ENCODE results near the gene MAST4.
"Not testable (repeated sequence)": the region's sequence is repeated elsewhere in the genome, so short reads cannot be mapped to it uniquely, and the experiment has no call there.

MAST4 gene

DNA sequence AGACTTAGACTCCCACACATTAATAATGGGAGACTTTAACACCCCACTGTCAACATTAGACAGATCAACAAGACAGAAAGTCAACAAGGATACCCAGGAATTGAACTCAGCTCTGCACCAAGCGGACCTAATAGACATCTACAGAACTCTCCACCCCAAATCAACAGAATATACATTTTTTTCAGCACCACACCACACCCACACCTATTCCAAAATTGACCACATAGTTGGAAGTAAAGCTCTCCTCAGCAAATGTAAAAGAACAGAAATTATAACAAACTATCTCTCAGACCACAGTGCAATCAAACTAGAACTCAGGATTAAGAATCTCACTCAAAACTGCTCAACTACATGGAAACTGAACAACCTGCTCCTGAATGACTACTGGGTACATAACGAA lies 156.5 kb downstream of the MAST4 start:
- DNase-seq, result not testable (repeated sequence)

DNA sequence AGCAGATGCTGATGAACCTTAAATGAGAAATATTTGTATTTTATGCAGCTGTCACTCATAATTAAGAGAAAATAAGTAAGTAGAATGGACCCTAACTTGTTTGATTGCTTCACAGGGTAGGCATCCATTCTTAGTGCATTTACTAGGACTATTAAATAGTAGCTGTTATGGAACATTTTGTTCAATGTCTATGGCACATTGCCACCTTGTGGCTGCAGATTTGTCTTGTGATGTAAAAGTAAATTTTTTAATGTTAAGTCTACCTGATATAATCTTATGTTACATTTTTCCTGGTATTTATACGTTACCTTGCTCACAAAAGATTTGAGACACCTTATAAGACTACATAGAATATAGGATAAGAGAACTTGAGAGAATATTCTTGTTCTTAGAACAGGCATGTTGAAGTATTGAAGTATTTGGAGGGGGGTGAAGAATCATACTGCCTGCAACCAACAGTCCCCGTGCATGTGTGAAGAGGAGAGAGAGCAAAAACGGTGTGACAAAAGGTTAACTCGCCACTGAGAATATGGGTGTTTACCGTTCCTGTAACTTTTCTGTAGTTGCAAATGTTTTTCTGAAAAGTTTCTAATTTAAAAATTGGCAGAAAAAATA lies 161.1 kb downstream of the MAST4 start:
- peak; percentile 18 for DNase-seq

DNA sequence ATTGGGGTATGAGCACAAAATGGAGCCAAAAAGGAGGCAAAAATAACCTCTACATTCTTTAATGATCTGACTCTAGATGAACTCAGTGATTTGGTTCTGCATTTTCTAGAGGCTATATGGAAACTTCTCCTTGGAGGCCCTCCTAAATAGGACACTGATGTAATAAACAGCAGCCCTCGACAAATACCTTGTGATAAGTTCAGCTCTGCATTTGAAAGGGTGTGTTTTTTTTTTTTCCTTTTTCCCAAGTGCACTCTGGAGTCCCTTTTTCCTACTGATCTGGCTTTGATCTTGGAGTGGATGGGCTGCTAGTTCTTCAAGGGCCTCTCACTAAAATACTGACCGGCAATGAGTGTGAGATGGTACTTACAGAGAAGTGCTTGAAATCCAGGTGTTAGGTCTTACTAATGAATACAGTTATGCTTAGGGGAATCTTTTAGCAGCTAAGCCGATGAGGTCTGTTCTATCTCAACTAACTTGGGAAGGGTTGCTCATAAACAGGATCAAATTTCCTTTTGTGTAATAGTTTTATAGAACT lies 161.7 kb downstream of the MAST4 start:
- DNase-seq, result no peak

DNA sequence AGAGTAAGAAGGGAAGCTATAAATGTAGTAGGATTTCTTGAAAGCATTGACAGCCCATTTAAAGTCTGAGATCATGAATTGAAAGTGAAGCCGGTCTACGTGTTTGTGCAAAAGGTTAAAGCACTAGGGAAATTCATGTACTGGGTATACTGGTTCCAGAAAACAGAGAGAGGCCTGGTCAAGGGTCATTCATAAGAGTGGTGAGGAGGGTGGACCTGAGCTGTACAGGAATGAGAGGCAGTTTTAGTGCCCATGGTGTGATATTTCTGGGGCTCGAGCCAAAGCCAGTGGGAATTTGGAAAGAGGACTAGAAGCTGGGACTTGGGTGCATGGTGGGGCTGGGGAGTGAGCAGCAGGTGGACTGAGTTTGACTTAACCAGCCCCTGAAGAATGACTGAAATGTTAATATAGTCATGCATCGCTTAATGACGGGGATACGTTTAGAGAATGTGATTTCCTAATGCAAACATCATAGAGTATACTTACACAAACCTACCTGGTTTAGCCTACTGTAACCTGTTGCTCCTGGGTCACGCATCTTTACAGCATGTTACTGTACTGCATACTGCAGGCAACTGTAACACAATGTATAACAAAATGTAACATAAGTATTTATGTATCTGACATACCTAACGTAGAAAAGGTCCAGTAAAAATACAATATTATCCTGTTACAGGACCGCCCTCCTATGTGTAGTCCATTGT lies 173.0 kb downstream of the MAST4 start:
- no peak for DNase-seq

DNA sequence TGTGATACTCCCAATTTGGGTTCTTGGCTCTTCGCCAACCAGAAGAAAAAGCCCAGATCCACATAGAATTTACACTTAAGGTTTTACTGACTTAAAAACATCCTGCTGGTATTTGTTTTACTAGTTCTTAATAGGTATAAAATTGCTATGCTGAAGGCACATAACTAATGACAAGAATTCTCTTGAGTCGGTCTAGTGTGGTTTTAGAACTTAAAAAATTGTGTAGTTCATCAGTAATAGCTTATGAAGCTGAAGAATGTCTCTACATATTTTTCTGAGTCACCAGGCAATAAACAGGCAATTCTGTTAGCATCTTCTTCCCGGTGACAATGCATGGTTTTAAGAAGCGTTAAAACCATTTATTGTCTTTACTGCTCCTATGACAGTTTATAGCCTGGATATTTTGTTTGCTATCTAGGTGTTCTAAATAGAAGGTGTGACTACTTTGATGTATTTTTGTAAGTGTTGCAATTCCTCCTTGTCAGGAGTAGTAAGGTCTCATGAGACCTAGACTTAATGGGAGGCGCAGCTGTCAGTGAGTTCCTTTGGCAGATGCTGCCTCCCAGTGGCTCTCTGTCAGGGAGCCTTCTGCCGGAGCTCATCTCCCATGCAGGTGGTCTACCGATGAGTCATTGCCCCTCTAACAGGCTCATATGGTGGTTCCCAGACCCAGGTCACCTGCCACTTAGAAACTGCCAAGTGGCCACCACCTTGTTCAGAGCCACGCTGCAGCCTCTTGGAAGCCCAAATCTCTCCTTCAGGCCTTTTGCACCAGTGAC lies 173.8 kb downstream of the MAST4 start:
- DNase-seq, result no peak

DNA sequence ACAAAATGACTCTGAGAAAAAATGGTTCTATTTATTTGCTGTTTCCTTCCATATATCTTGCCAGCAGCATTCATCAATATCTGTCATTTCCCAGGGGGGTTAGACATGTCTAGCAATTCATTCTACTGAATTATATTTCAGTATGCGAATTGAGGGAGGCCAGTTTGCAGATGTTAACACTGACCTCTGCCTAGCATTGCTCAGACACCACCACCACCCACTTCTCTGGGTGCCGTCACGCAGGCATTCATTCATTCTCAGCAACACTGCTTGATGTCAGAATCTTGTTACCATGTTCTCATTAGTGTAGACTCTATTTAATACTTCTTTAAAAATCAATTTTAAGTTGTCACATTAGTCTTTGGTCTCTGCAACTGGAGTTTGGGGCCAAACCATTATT lies 181.7 kb downstream of the MAST4 start:
- no peak for DNase-seq

DNA sequence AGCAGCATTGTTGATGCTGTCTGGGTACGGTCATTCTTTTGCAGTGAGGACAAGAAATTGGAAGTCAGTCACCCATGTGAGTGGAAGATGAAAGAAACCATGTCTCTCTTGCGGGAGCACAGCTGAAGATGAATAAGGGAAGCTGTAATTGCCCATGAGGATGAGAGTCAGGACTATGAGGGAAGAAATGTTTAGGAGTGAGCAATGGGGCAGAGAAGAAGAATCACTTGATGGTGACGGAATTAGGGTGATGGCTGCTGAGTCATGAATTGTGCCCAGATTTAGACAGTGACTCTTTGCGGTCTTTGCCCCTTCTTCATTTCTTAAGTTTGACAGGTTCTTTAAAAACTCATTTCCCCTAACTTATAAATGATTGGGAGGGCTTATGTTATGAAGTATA lies 183.3 kb downstream of the MAST4 start:
- no peak for DNase-seq

DNA sequence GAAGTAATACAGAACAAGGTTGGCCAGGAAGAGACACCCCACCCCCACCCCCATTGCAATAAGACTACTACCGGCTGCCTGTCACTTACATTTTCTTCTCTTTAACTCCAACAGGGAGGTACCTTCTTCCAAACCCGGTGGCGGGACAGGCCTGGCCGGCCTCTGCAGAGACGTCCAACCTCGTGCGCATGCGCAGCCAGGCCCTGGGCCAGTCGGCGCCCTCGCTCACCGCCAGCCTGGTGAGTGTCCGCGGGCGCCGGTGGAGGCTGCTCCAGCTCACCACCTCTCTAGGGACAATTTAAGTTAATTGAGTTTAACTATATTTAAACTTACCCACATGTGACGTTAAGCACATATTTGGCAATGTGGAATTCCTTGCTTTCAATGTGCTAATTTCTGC lies 192.4 kb downstream of the MAST4 start:
- no peak for DNase-seq

DNA sequence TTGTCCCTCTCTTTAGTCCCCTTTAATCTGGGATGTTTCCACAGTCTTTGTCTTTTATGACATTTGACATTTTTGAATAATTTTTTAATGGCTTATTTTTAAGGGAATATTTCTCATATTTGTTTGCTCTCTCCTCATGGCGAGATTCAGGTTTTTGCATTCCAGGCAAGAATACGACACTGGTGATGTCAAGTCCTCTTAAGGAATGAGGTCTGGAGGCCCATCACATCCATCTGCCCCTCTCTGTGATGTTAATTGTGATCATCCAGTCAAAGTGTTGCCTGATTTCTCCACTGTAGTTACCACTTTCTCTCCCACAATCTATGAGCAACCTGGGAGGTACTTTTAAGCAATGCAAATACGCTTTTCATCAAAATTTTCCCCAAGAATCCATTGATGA lies 193.2 kb downstream of the MAST4 start:
- no peak for DNase-seq

DNA sequence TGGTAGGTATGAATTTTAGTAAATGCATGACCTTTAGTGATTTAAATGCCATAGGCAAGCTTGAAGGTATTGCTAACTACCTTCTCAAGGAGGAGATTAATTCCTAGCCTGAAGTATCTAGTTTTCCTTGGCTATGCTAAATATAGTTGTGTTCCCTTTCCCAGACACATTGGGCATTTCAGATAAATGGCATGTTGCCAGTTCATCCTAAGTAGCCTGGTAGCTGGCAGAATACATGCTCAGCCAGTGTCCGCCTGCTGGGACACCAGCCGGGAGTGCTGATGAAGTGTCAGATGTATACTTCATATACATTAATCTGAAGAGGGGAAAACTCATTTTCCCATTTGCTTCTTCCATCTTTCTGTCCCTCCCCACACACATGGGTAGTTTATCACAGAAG lies 196.9 kb downstream of the MAST4 start:
- no peak for DNase-seq

DNA sequence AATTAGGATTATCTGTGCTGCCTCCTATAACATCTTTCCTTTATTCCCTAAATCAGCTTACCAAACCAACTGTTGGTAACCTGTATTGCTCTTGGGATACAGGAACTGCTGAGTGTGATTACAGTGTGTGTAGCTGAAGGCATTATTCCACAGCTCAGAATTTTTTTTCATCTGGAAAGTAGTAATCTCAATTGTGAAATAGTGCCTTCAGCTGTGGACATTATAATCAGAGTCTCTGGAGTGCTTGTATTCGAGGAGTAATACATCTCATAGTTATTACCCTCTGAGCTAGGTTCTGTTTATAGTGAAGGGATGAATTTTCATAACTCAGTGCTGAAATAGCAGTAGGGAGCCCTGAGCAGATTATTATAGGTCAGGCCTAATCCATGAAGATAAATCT lies 199.5 kb downstream of the MAST4 start:
- DNase-seq, result no peak

DNA sequence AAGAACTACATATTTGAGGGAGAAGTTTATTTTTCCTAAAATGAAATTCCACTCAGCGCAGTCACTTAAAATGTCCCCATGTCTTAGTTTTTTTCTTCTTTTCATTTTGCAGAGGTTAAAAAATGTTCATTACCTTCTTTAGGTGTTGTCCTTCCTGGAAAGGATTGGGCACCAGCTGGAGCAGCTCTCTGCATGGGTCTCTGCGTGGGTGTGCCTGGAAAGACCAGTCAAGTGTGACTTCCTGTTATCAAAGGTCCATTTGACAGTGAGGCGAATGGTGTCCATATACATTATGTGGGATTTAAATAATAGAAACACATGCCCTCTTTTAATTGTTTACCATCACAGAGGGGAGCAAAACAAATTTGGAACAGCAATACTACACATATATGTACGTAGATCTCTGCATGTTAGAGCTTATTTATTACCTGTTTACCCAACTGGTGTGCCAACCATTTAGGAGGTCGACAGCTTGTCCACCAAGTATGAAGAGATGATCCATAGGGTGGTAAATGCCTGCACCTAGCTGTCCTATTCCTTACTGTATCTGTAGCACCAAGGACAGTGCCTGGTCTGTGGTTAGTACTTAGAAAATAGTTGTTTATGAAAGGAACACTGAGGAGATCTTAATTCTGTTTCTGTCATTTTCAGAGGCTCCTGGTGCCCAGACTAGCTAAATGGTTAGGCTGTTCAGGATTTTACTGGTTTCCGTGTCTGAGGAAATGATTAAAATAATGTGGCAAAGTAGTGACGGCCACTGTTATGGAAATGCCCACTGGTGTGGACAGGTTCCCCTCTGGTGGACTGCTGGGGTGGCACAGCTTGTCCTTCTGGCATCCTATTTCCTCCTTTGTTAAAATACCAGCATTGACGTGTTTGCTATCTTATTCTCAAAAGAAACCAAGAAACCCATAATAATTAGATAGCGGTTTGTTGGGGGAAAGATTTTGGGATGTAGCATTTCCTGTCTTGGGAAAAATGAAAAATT lies 200.4 kb downstream of the MAST4 start:
- DNase-seq, result no peak

DNA sequence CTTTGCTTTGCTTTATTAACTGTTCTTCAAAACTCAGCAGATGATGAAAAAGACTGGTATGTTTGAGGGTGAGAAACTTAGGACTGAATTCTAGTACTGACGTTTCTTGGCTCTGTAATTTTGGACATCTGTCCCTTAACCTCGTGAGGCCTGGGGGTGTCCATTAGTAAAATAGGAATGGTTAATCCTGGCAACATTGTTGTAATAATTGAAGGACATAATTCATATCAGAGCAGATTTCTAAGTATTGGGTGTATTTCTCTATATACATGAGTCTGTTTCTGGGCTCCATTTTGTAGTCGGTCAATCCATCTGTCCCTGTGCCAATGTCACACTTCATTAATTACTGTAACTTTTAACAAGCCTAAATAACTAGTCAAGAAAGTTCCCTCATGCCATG lies 206.7 kb downstream of the MAST4 start:
- no peak for DNase-seq

DNA sequence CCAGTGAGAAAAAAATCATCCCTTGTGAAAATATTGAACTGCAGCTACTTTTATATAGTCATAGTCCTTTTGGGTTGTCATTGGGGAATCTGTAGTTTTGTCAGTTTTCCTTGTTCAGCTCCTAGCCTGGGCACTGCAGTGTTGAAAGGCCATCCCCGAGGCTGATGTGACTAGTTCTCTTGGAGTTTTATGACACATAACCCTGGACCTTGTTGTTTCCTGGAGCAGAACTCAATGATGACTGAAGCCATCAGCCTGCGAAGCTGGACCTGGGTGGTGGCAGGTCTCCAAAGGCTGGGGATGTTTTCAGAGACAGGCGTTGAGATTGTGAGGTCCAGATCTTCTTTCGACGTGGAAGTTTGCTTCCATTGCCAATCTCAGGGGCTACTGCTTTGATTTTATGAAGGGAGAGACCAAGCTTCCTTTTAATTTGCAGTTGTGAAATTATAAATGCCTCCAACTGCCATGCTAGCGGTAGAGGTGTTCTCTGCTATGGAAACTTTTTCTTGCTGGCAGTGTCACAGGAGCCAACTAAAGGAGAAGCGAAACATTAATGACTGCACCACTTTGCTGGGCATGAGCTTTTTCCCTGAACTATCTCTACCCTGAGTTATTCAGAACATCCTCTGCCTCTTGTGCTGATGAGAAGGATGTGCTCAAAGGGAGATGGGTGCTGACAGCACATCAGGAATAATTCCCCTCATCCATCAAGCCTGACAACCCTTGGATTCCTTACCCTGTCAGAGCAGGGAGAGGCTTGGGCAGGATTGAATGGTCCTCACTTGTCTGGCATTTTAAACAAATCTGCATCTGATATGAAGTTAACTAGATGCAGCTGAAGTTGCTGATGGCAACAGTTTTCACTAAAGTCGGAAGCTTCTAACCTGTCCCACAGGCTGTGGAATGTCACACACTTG lies 209.6 kb downstream of the MAST4 start:
- DNase-seq, result no peak

DNA sequence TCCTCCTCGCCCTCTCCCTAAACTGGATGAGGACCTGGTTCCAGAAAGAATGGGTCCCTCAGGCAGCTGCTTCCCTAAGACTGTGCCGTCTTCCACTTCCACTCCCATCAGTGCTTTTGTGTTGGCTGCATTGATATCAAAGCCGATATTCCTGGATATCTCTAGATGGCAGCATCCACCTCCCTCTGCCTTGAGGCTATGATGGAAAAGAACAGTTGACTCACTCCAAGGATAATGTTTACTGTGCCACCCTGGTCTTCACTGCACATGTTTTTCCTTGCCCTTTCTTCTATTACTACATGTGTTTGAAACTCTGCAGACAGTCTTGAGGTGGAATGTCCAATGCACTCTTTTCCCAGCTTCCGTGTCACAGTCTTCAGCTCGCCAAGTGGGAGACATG lies 211.6 kb downstream of the MAST4 start:
- no peak for DNase-seq

DNA sequence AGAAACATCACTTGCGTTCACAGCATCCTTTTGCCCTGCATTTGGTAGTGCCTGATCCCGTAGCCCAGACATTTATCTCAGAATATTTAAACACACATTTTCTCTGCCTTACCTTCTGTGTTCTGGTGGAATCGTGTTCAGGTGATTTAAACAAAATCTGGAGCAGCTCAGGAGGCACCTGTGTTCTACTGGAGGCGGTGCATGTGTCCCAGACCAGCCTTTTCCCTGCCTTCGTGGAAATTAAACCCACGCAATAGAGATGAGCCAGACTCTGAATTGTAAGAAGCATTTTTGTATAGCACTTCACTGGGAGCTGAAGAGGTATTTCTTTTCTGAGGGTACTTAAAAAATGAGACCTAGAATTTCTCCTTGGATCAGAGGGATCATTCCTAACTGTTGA lies 212.5 kb downstream of the MAST4 start:
- no peak for DNase-seq

DNA sequence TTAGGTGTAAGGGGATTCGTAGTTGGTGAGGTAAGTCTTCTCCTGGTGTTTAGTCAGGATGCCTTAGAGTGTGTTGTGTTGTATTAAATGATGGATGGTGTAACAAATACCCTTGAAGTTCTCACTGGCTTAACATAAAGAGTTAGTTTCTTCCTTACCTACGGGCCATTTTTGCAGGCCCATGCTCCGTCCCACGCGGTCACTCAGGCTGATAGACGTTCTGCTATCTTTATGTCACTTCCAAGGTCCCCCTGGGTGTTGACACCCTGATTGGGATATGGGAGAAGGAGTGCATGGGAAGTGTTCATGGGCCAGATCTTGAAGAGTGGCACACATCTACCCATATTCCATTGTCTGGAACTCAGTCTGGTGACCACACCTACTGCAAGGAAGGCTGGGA lies 214.0 kb downstream of the MAST4 start:
- DNase-seq, result no peak

DNA sequence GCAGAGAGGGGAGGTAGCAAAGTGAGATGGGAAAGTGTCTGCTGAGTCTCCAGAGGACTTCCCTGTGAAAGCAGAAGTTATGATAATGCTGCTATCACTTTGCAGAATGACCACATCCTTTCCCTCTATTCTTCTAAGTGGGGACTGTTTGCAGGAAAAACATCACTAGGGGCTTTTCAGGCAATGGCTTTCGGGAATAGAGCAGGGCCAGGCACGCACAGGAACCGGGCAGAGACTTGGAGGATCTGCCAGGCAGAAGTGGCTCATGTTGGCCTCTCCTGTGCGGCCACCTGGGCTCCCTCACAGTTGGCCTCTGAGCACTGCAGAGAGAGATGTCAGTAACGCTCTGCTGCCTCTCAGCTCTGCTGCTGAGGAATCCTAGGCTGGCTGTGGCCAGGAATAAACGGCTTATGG lies 214.7 kb downstream of the MAST4 start:
- no peak for DNase-seq

DNA sequence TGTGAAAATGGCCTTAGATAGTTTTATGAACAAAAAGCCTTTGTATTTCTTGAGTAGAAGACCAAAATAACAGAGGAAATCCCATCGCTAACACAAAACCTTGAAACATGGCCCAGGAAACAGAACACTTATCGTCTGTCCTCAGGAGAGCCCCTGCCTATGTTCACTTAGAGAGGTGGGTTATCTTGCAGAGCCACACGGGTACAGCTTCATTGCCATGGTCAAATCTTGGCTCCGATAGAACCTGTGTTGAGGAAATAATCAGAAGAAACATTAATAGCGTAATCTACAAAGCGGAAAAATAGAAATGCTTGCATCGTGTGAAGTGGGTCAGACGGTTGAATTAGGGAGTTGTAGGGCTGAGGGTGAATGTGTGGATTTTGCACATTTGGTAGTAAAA lies 216.1 kb downstream of the MAST4 start:
- DNase-seq, result no peak

DNA sequence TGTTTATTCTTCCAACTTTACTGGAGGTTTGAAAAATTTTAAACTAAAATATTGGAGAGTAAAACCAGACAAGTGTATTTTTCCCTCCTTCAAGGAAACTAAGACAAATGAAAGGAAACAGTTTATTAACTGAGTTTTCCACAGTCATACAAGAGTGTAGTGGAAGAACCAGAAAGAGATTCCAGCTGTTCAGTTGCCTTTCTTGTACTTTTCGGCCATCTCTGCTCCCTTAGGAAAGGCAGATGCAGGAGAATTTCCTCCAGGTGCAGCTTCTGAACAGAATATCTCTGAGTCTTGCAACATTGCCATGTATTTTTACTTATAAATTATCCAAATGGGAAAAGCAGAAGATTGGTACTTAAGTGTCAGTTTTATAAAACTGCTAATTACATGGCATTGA lies 217.1 kb downstream of the MAST4 start:
- no peak for DNase-seq

DNA sequence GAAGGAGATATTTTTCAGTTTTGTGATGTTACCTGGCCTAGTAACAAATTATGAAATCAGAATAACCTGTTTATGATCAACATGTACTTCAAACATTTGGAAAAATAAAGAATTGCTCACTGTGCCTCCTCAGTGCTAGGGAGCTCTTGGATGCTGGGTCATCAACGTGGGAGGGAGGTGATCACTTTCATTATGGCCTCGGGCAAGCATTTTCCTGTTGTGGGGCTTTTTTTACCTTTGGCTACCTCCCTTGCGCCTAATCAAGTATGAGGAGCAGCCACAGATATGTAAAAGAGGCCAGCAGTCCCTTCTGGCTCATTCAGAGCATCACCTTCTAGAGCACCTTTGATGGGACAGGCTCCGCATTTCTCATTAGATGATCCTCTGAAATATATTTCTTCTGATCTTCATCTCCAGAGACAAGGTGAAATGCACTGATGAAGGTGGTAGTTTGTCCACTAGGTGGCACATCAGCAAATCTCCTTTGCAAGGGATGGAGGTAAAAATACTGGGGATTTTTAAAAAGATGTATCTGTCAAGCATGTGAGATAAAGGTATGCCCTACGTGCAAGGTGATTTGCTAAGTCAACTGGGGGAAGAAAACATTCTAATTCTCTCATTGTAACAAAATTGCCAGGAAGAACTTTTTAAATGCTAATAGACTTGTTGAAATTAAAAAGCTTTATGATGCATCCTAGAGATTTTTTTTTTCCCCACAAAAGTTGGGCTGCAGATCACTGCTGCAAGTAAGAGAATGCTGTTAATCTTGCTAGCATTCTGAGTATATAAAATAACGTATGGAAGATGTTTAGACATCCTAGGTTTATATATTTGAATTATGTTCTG lies 218.2 kb downstream of the MAST4 start:
- DNase-seq, result peak; percentile 55
